Subcutaneous adipose tissue (tissue), 4 donors: Measurements from ENCODE around the gene TFDP2. TPM values are rescaled to one million over a fixed set of nuclear protein-coding genes. Genes with fewer than 3 reads are reported as not detected.

Experiments used
- total RNA-seq, 4 donors: library from RNA; depleted of rRNA; stranded (reverse); fragments of >200 nt; gene quantifications; one replicate each; pipeline ENCODE4 v1.1.0, GENCODE V29; 2016
- TF ChIP-seq, protein P1 (sequence below): fragments of 450-650 bp; IDR thresholded peaks from one replicate; pipeline ENCODE4 v1.5.1; 2016; ENCODE audit warnings: low read depth, mild to moderate bottlenecking, control low read depth, antibody characterized with exemption, moderate library complexity

TFDP2 gene
- total RNA-seq, 4 donors from 2014 or later: 56.4 to 238 (median 87.4) TPM

DNA sequence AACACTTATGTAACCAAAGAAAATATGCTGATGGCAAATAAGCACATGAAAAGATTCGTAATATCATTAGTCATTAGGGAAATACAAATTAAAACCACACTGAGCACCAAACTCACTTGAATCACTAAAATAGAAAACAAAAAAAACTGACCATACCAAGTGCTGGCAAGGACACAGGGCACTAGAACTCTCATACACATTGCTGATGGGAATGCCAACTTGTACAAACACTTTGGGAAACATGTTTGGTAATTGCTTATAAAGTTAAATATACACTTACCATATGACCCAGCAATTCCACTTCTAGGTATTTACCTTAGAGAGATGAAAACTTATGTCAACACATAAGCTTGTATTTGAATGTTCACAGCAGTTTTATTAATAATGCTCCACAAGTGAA is 95.5 kb downstream of the TFDP2 start:
- TF ChIP-seq, protein P1, sequence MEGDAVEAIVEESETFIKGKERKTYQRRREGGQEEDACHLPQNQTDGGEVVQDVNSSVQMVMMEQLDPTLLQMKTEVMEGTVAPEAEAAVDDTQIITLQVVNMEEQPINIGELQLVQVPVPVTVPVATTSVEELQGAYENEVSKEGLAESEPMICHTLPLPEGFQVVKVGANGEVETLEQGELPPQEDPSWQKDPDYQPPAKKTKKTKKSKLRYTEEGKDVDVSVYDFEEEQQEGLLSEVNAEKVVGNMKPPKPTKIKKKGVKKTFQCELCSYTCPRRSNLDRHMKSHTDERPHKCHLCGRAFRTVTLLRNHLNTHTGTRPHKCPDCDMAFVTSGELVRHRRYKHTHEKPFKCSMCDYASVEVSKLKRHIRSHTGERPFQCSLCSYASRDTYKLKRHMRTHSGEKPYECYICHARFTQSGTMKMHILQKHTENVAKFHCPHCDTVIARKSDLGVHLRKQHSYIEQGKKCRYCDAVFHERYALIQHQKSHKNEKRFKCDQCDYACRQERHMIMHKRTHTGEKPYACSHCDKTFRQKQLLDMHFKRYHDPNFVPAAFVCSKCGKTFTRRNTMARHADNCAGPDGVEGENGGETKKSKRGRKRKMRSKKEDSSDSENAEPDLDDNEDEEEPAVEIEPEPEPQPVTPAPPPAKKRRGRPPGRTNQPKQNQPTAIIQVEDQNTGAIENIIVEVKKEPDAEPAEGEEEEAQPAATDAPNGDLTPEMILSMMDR: no peak

DNA sequence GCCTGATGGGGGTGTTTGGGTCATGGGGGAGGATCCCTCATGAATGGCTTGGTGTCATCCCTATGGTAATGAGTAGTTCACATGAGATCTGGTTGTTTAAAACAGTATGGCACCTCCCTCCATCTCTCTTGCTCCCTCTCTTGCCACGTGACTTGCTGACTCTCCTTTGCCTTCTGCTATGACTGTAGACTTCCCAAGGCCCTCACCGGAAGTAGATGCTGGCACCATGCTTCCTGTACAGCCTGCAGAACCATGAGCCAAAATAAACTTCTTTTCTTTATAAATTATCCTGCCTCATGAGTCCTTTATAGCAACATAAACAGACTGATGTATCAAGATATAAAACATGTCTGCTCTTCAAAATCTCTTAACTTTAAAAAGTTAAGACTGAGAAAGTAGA is 96.1 kb downstream of the TFDP2 start:
- TF ChIP-seq, protein P1: no peak

DNA sequence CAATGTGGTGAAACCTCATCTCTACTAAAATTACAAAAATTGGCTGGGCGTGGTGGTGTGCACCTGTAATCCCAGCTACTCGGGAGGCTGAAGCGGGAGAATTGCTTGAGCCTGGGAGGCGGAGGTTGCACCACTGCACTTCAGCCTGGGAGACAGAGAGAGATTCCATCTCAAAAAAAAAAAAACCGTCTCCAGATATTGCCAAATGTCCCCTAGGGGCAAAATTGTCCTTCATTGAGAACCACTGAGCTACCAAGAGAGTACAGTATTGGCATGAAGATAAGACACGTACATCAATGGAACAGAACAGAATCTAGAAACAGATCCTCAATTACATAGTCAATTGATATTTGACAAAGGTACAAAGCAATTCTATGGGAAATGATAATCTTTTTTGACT is 98.0 kb downstream of the TFDP2 start:
- TF ChIP-seq, protein P1: no peak

DNA sequence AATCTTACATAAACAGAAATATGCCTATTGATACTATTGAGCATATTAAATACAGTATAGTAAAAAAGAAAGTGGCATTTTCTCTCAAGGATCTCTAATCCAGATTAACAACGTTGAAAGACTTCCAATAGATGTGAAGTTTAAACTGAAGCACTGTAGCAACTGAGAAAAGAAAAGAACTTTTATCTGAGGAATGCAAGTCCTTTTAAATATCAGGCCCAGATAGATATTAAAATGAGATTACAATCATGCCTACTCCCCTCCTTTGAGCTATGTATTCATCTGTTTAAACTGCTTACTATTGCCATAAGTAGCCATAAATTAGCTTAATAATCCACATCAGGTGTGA is 102.3 kb downstream of the TFDP2 start:
- TF ChIP-seq, protein P1: no peak

DNA sequence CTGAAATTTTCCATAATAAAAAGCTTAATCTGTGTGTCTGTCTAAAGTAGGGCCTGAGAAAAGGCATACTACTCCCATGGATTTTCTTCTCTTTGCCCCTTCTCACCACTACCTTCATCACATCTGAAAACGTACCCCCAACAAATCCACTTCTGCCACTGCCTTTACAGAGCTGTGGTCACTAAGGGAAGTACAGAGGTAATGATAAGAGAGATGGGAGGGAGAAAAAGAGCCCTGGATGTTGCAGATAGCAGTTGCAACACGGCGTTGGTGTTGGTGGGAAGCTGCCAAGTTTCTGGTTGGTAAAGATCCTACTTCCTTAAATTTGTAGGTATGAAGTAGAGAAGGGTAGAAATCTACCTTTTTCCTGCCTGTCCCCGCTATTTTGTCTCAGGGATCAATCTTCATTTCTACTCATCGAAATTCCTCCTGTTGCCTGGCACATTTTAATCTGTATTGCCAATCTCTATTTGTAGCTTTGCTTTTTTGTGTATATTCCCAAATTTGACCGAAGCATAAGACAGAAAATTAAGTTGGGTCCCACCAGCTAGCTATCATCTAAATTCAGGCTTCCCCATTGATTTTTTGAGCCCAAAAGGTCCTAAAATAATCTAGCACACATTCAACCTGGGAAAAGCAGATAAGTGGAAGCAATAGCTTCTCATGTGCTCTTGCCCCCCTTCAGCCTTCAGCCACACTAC is 102.9 kb downstream of the TFDP2 start:
- TF ChIP-seq, protein P1: no peak

DNA sequence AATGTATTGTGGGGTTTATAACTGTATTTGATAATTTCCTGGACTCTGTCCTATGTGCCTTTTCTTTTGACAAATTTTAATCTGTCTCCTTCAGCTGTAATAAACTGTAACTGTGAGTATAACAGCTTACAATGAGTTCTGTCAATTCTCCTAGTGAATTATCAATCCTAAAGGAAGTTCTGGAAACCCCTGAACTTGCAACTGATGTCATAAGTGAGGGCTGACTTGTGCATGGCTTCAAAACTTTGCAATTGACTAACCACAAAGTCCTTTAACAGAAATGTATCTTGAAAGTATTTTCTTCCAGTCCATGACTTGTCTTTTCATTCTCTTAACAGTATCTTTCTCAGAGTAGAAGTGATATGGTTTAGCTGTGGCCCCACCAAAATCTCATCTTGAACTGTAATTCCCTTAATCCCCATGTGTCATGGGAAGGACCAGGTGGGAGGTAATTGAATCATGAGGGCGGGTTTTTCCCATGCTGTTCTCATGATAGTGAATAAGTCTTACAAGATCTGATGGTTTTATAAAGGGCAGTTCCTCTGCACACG is 108.3 kb downstream of the TFDP2 start:
- TF ChIP-seq, protein P1: no peak

DNA sequence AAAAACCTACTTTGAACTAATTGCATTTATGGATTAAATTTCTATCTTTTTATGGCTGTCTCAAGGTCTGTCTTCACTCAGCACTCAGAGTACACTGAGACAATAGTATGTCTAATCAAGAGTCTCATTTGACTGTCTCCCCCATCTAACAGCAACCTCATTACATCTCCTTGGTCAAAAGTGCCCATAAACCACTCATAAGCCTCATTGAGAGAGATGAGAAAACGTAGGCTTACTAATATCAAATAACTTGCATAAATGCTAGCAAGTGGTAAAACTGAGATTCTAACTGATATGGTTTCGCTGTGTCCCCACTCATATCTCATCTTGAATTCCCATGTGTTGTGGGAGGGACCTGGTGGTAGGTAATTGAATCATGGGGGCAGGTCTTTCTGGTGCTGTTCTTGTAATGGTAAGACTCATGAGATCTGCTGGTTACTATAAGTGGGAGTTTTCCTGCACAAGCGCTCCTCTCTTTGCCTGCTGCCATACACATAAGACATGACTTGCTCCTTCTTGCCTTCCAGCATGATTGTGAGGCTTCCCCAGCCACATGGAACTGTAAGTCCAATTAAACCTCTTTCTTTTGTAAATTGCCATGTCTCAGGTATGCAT is 113.9 kb downstream of the TFDP2 start:
- TF ChIP-seq, protein P1: no peak
